Activated naive CD8-positive, alpha-beta T cell (primary cell): ENCODE measurements around the gene CACNG4.

ENCODE experiments used
- H3K27ac Mint-ChIP-seq: one replicate; pipeline ENCODE4 v1.8.0; 2021; ENCODE audit warnings: mixed read lengths
- H3K27me3 Mint-ChIP-seq: one replicate; pipeline ENCODE4 v1.8.0; 2021; ENCODE audit warnings: mixed read lengths
- H3K36me3 Mint-ChIP-seq: one replicate; pipeline ENCODE4 v1.8.0; 2021; ENCODE audit warnings: mixed read lengths
- H3K4me1 Mint-ChIP-seq: one replicate; pipeline ENCODE4 v1.8.0; 2021; ENCODE audit warnings: low read depth, mixed read lengths
- H3K4me3 Mint-ChIP-seq: one replicate; pipeline ENCODE4 v1.8.0; 2021; ENCODE audit warnings: mild to moderate bottlenecking, mixed read lengths
- H3K9me3 Mint-ChIP-seq: one replicate; pipeline ENCODE4 v1.8.0; 2021; ENCODE audit warnings: low read depth, mixed read lengths

Gene CACNG4

GRCh38 chr17:67053438-67054000, 89.0 kb downstream of the CACNG4 start:
- Mint-ChIP-seq H3K4me1 (no peaks in the 10 kb centered on the region), H3K9me3 (peaks cover 6% of the 10 kb centered on the region), H3K27ac (no peak overlapping the region), H3K4me3 (no peak overlapping the region), H3K36me3 (peaks cover 9% of the 10 kb centered on the region), H3K27me3 (no peaks in the 10 kb centered on the region)

DNA sequence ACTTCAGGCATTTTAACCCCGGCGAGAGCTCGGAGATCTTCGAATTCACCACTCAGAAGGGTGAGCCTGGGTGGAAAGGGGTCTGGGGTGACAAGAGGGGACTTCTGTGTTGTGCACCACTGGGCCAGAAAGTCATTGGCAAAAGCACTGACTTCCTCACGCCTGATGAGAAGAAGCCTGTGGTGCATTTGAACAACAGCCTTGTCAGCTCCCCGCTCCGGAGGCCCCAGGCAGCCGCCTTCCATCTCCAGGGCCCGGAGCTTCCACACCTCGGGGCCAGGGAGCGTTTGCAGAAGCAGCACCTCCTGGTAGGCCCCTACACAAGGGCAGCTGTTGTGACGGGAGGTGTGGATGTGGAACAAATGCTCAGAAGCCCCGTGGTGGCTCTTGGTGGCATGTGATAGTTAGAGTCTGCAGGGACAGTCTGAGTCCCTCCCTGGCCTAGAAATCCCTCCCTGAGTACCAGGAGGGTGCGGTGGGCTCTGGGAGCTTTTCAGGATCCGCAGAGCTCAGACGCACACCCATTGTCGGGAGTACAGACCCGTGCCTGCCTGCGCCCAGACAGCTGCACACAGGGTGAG, 89.6 kb downstream of the CACNG4 start:
- Mint-ChIP-seq H3K27me3 (no peaks in the 10 kb centered on the region), H3K27ac (no peak overlapping the region), H3K9me3 (peaks cover under 1% of the 10 kb centered on the region), H3K4me1 (no peaks in the 10 kb centered on the region), H3K4me3 (no peak overlapping the region), H3K36me3 (peaks cover 3% of the 10 kb centered on the region)

DNA sequence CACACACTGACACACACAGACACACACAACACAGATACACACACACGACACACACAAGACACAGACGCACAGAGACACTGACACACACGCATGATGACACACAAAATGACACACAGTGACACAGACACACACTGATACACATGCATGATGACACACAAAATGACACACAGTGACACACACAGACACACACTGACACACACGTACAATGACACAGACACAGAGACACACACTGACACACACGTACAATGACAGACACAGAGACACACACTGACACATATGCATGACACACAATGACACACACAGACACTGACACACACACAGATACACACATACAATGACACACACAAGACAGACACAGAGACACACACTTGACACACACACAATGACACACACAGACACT, 90.1 kb downstream of the CACNG4 start:
- H3K36me3 Mint-ChIP-seq = peaks cover 2% of the 10 kb centered on the region
- no peaks in the 10 kb centered on the region for H3K4me1 Mint-ChIP-seq
- no peak overlapping the region for H3K27ac Mint-ChIP-seq
- H3K4me3 Mint-ChIP-seq = no peak overlapping the region
- no peaks in the 10 kb centered on the region for H3K9me3 Mint-ChIP-seq
- no peaks in the 10 kb centered on the region for H3K27me3 Mint-ChIP-seq

DNA sequence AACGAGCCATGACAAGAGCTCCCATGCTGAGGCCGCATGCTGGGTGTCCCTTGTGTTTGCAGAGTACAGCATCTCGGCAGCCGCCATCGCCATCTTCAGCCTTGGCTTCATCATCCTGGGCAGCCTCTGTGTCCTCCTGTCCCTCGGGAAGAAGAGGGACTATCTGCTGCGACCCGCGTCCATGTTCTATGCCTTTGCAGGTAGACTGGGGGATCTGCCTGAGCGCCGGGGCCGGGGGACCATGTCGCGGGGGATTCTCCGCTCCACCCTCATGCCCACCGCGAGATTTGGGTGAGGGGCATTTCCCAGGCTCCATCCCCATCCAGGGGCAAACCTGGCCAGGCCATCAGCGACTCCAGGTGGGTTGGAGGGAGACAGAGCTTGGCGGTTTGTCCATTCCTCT, 90.5 kb downstream of the CACNG4 start:
- peaks cover 2% of the 10 kb centered on the region for H3K36me3 Mint-ChIP-seq
- no peaks in the 10 kb centered on the region for H3K4me1 Mint-ChIP-seq
- no peak overlapping the region for H3K27ac Mint-ChIP-seq
- H3K27me3 Mint-ChIP-seq = no peaks in the 10 kb centered on the region
- H3K4me3 Mint-ChIP-seq = no peak overlapping the region
- H3K9me3 Mint-ChIP-seq = no peaks in the 10 kb centered on the region

GRCh38 chr17:67055811-67056745, 91.6 kb downstream of the CACNG4 start:
- Mint-ChIP-seq H3K4me3 (no peak overlapping the region), H3K27me3 (no peaks in the 10 kb centered on the region), H3K36me3 (peaks cover 7% of the 10 kb centered on the region)

GRCh38 chr17:67056746-67057490, 92.4 kb downstream of the CACNG4 start:
- H3K27ac Mint-ChIP-seq = no peak overlapping the region
- no peaks in the 10 kb centered on the region for H3K9me3 Mint-ChIP-seq
- H3K4me3 Mint-ChIP-seq = no peak overlapping the region
- peaks cover 7% of the 10 kb centered on the region for H3K36me3 Mint-ChIP-seq
- H3K4me1 Mint-ChIP-seq = no peaks in the 10 kb centered on the region
- H3K27me3 Mint-ChIP-seq = no peaks in the 10 kb centered on the region

More at GRCh38 chr17:67055811-67056745, 91.6 kb downstream of the CACNG4 start:
- Mint-ChIP-seq H3K4me1 (no peaks in the 10 kb centered on the region), H3K9me3 (no peaks in the 10 kb centered on the region), H3K27ac (no peak overlapping the region)

GRCh38 chr17:67058036-67058435, 93.5 kb downstream of the CACNG4 start:
- Mint-ChIP-seq H3K9me3 (no peaks in the 10 kb centered on the region), H3K4me1 (no peaks in the 10 kb centered on the region), H3K36me3 (peaks cover 7% of the 10 kb centered on the region), H3K4me3 (no peak overlapping the region), H3K27ac (no peak overlapping the region), H3K27me3 (no peaks in the 10 kb centered on the region)

DNA sequence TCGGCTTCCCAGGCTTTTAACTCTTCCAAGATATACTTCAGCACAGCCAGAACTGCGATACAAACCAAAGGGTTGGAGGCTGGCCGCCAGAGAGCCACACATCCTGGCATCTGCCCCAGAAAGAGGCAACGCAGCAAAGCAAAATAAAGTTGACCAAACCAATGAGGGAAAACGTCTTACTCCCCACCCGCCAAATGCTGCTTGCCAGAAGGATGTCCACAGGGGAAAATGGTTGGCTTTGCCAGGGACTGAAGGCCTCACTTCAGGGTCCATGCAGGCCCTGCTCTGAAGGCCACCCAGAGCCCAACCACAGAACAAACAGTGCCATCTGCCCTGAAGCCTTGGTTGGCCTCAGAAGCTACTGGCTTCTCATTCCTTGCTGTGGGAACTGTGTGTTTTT, 94.9 kb downstream of the CACNG4 start:
- no peak overlapping the region for H3K4me3 Mint-ChIP-seq
- H3K36me3 Mint-ChIP-seq = peaks cover 7% of the 10 kb centered on the region
- H3K27ac Mint-ChIP-seq = no peak overlapping the region
- H3K4me1 Mint-ChIP-seq = no peaks in the 10 kb centered on the region
- no peaks in the 10 kb centered on the region for H3K9me3 Mint-ChIP-seq
- H3K27me3 Mint-ChIP-seq = no peaks in the 10 kb centered on the region

DNA sequence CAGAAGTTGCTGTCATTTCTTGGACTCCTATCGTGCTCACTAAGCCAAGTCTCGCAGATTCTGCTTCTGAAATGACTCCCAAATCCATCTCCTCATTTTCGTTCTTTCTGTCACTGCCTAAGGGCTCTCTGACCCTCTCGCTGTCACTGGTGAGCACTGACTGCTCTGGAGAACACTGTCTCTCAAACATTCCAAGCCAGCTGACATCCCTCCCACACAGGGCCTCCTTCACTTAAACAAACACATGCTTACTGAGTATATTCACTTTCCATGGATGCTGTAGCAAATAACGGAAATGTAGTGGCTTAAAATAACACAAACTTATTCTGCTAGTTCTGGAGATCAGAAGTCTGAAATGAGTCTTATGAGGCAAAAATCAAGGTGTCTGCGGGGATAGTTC, 98.6 kb downstream of the CACNG4 start:
- Mint-ChIP-seq H3K4me1 (no peaks in the 10 kb centered on the region), H3K9me3 (no peaks in the 10 kb centered on the region), H3K27ac (no peak overlapping the region), H3K4me3 (no peak overlapping the region), H3K36me3 (peaks cover 9% of the 10 kb centered on the region), H3K27me3 (no peaks in the 10 kb centered on the region)

GRCh38 chr17:67066717-67067116, 102.2 kb downstream of the CACNG4 start:
- H3K4me3 Mint-ChIP-seq = no peak overlapping the region
- no peaks in the 10 kb centered on the region for H3K27me3 Mint-ChIP-seq
- no peak overlapping the region for H3K27ac Mint-ChIP-seq
- H3K9me3 Mint-ChIP-seq = no peaks in the 10 kb centered on the region
- no peaks in the 10 kb centered on the region for H3K4me1 Mint-ChIP-seq
- peaks cover 7% of the 10 kb centered on the region for H3K36me3 Mint-ChIP-seq

DNA sequence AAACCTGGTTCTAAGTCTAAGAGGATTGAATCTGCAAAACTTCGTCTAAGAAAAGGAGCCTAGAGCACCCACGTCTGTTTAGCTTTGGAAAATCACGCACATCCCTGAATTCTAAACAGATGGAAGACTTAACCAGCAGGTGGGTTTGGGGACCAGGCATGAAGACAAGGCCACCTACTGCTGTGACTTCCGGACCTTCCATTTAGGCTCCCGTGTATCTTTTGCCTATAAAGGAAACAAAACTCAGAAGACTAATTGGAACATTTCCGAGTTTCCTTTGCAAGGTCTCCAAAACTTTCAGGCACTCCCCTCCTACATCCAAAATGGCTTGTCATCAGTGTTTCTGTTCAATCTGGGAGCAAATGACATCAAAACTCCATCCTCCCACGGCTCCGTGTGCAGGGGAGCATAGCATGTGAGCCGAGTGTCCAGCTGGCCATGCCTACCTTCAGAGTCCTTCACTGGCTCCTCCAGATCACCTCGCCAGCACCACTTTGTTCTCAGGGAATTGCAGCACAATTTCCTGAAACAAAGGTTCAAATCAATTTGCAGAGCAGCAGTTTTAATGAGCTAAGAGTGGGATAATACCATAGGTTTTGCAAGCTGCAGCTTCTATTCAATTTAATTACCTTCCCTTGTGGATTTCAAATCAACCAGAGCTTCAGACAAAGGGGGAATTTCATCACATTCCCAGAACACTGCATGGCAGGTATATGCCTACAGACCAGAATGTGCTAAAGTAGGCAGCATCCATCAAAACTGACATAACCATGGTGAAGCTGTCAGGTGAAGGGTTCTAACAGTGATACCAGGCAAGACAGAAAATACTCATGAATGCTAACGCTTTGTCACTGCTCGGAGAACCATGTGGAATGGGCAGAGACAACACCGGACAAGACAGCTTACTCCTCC, 103.3 kb downstream of the CACNG4 start:
- H3K9me3 Mint-ChIP-seq = no peaks in the 10 kb centered on the region
- no peaks in the 10 kb centered on the region for H3K4me1 Mint-ChIP-seq
- no peak overlapping the region for H3K27ac Mint-ChIP-seq
- no peak overlapping the region for H3K4me3 Mint-ChIP-seq
- no peaks in the 10 kb centered on the region for H3K27me3 Mint-ChIP-seq
- peaks cover 8% of the 10 kb centered on the region for H3K36me3 Mint-ChIP-seq

- no peaks in the 10 kb centered on the region for H3K27me3 Mint-ChIP-seq
- H3K4me1 Mint-ChIP-seq = no peaks in the 10 kb centered on the region
- no peak overlapping the region for H3K4me3 Mint-ChIP-seq
- peaks cover 14% of the 10 kb centered on the region for H3K36me3 Mint-ChIP-seq
- no peak overlapping the region for H3K27ac Mint-ChIP-seq
- no peaks in the 10 kb centered on the region for H3K9me3 Mint-ChIP-seq
Measured at GRCh38 chr17:67068999-67069398, 104.5 kb downstream of the CACNG4 start.

GRCh38 chr17:67069603-67070136, 105.2 kb downstream of the CACNG4 start:
- Mint-ChIP-seq H3K4me1 (no peaks in the 10 kb centered on the region), H3K9me3 (no peaks in the 10 kb centered on the region), H3K27me3 (no peaks in the 10 kb centered on the region), H3K27ac (no peak overlapping the region), H3K36me3 (peaks cover 15% of the 10 kb centered on the region), H3K4me3 (no peak overlapping the region)

- Mint-ChIP-seq H3K9me3 (no peaks in the 10 kb centered on the region), H3K27ac (no peak overlapping the region), H3K4me1 (no peaks in the 10 kb centered on the region), H3K27me3 (no peaks in the 10 kb centered on the region), H3K4me3 (no peak overlapping the region), H3K36me3 (peaks cover 15% of the 10 kb centered on the region)
Measured at GRCh38 chr17:67071595-67071994, 107.1 kb downstream of the CACNG4 start.
